ENCODE measurements around the gene TSPO2.

Gene TSPO2

DNA sequence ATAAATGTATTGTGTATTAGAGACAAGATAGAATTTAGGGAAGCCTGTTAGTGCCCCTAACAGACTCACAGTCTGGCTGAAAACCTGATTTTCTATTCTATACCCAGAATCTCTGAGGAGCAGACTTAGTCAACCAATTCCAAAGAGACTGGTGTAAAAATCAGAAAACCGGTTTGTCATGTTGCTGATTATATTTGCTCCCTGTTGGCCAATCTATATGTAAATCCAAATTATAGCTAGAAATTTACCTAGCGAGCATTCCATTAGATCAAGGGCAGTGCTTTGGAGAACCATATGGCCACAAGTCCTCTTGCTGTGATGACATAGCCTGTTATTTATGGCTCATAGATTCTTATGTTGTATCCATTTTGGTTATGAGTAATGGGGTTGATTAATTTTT, 35.3 kb downstream of the TSPO2 start:
- no peak for DNase-seq

- DNase-seq = no peak
Measured at GRCh38 chr6:41078101-41078500, 35.8 kb downstream of the TSPO2 start.

DNA sequence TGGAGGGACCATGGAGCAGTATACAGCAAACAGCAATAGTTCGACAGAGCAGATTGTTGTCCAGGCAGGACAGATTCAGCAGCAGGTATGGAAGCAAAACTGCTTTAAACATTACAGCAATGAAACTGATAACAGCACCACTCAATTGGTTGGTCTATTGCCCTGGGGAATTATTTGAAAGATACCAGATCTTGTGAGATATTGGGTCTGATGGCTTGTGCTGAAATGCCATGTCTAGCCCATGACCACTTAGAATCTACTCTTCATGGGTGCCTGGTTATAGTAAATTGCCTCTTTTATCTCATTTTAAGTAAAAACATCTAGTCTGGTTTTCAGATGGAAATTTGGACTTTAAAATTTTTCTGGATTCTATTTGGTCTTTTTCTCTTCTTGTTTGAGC, 36.8 kb downstream of the TSPO2 start:
- DNase-seq = no peak

GRCh38 chr6:41080621-41081020, 38.4 kb downstream of the TSPO2 start:
- no peak for DNase-seq

GRCh38 chr6:41083072-41083471, 40.8 kb downstream of the TSPO2 start:
- DNase-seq = no peak

DNA sequence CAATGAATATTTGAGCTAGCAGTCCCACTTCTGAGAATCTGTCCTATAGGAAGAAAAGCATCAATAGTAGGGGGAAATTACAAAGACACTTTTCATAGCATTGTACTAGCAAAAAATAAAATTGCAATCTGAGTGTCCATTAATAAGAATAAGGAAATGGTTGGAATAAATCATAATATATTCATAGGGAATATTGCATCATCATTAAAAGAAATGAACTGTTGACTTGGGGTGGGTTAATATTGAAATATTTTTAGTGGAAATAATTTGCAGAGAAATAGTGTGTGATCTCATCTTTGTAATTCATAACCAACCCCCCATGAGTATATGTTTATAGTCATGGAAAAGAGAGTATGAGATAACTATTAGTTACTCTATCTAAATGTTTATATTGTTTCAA, 42.9 kb downstream of the TSPO2 start:
- DNase-seq = no peak

DNA sequence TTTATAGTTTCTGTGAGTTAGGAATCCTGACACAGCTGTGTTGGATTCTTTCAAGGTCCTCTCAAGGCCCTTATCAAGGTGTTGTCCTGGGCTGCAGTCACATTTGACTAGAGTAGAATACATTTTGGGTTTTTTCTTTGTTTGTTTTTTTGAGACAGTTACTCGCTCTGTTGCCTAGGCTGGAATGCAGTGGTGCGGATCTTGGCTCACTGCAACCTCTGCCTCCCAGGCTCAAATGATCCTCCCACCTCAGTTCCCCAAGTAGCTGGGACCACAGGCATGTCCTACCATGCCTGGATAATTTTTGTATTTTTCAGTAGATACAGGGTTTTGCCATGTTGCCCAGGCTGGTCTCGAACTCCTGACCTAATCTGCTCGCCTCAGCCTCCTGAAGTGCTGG, 46.2 kb downstream of the TSPO2 start:
- DNase-seq = no peak

- DNase-seq = no peak
Measured at GRCh38 chr6:41090841-41091761, 48.8 kb downstream of the TSPO2 start.

GRCh38 chr6:41092421-41093140, 50.3 kb downstream of the TSPO2 start:
- DNase-seq = peak; percentile 57

DNA sequence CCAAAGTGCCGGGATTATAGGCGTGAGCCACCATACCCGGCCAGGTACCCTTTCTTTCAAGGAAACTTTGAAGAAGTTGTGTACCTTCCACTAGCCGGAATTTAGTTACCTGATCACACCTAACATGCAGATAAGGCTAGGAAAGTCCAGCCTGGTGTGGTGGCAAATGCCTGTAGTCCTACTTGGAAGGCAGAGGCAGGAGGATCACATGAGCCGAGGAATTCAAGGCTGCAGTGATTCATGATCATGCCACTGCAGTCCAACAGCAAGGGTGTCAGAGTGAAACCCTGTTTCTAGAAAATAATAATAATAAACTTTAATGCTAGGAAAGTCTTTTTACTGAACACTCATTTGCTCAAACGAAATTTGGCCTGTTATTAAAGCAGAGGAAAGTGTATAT, 51.5 kb downstream of the TSPO2 start:
- DNase-seq = no peak
